ENCODE results near the gene RBBP8NL.

GRCh38 chr20:62368392-62368975, 58.9 kb downstream of the RBBP8NL start:
- TF ChIP-seq CTCF (IDR thresholded peaks at IDR 0.05; ENCODE audit: low read length) (no peak), EZH2 (optimal IDR thresholded peaks at IDR 0.05; ENCODE audit: low read depth, low read length) (no peak), EZH2phosphoT487 (IDR thresholded peaks at IDR 0.05; ENCODE audit: low read length) (no peak)
